Measurements from ENCODE around the gene POU2AF2. TPM values are rescaled to one million over a fixed set of nuclear protein-coding genes. Genes with fewer than 3 reads are reported as not detected.

POU2AF2 gene, protein sequence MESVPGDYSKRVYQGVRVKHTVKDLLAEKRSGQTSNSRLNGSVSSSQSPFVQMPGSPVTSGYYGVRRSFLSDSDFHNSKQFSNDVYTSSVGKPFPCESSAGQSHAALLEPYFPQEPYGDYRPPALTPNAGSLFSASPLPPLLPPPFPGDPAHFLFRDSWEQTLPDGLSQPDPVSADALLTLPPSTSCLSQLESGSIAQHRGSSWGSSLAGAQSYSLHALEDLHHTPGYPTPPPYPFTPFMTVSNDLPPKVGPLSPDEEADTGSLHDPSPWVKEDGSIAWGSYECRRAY
- total RNA-seq, result not detected
- polyA plus RNA-seq (ENCODE audit: insufficient read length in 2 of 2), result not detected
- long read RNA-seq, donor 1, result 0 reads
- long read RNA-seq, donor 2, result 0 reads
- long read RNA-seq, donor 3, result 0 reads
- long read RNA-seq, donor 4, result 0 reads

DNA sequence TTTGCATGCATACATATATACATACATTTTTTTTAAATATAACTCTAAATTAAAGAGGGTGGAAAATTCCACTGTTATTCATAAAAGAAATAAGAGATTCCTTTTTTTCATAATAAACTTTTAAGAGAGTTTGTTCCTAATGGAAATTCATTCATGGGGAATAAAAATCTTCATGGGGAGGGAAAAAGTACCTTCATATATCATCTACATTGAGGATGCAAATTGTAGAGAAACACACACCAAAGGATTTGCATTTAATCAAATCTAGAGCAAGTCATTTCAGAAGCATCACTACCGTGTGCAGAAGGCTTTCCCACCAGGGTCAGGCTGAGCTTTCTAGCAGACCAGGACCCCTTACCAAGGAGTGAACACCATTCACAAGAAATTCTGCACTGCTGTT lies at the start of gene POU2AF2:
Gene POU2AF2, plus strand, starts transcription at position 301 of the 400 bp plus-strand sequence. CDS start 129 bp downstream, outside the sequence.
- Histone ChIP-seq H3K4me3 (ENCODE audit: low read depth, low read length) (no peak within 1 kb of the TSS), H3K4me1 (ENCODE audit: control insufficient read depth, insufficient read depth, low read length) (no peaks in the 10 kb centered on the region), H3K27ac (ENCODE audit: low read depth, low read length) (no peak within 1 kb of the TSS), H3K27me3 (ENCODE audit: control insufficient read depth, insufficient read depth, low read length) (no peaks in the 10 kb centered on the region), H3K36me3 (ENCODE audit: control insufficient read depth, insufficient read depth, low read length) (no peaks in the 10 kb centered on the region), H3K9me3 (ENCODE audit: control insufficient read depth, insufficient read depth, low read length) (no peaks in the 10 kb centered on the region)
- WGBS (ENCODE audit: insufficient coverage), result 100% methylated on average over 1 of the region's 1 CpG
- no peak for DNase-seq (ENCODE audit: low read depth in 4 of 6, low spot score in 6 of 6)

DNA sequence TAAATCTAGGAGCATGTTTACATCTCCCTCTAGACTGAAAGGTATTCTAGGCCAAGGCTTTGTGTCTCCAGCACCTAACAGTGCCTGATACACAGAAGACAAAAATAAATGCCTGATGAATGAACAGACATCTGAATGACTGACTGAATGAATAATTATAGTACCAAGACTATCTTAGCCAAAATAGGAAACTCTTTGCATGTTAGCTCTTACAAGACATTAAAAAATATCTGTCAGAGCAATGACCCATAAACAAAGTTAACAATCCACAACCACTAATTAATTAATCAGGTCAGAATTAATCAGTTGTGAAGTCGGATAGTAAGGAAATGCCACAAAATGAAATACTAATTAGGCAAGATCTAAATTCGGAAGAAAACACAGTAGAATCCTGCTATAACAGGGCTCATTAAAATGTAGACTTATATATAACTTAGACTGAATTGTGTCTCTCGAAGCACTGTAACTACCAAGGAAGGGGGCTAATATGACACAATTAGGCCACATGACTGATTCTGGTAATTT lies 45.5 kb upstream of the POU2AF2 start:
- Histone ChIP-seq H3K27me3 (ENCODE audit: control insufficient read depth, insufficient read depth, low read length) (no peaks in the 10 kb centered on the region), H3K27ac (ENCODE audit: low read depth, low read length) (no peak overlapping the region), H3K4me1 (ENCODE audit: control insufficient read depth, insufficient read depth, low read length) (no peaks in the 10 kb centered on the region), H3K9me3 (ENCODE audit: control insufficient read depth, insufficient read depth, low read length) (no peaks in the 10 kb centered on the region), H3K36me3 (ENCODE audit: control insufficient read depth, insufficient read depth, low read length) (no peaks in the 10 kb centered on the region), H3K4me3 (ENCODE audit: low read depth, low read length) (no peak overlapping the region)
- WGBS (ENCODE audit: insufficient coverage), result no CpG with 5 or more reads among the region's 3 CpGs
- no peak for DNase-seq (ENCODE audit: low read depth in 4 of 6, low spot score in 6 of 6)

DNA sequence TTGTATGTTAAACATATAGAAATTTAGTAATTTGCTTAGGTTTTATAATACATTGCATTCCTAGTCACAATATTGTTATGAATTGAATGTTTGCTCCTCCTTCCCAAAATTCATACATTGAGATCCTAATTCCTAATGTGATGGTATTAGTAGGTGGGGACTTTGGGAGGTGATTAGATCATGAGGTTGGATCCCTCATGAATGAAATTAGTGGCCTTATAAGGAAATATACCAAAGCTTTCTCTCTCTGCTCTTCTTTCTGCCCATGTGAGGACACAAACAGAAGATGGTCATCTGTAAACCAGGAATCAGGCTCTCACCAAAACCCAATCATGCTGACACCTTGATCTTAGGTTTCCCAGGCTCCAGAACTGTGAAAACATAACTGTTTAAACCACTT lies 41.3 kb upstream of the POU2AF2 start:
- DNase-seq (ENCODE audit: low read depth in 4 of 6, low spot score in 6 of 6), result no peak
- no peak overlapping the region for H3K4me3 ChIP-seq (ENCODE audit: low read depth, low read length)
- H3K27me3 ChIP-seq (ENCODE audit: control insufficient read depth, insufficient read depth, low read length), result no peaks in the 10 kb centered on the region
- H3K36me3 ChIP-seq (ENCODE audit: control insufficient read depth, insufficient read depth, low read length), result no peaks in the 10 kb centered on the region
- H3K9me3 ChIP-seq (ENCODE audit: control insufficient read depth, insufficient read depth, low read length), result no peaks in the 10 kb centered on the region
- no peak overlapping the region for H3K27ac ChIP-seq (ENCODE audit: low read depth, low read length)
- no peaks in the 10 kb centered on the region for H3K4me1 ChIP-seq (ENCODE audit: control insufficient read depth, insufficient read depth, low read length)

DNA sequence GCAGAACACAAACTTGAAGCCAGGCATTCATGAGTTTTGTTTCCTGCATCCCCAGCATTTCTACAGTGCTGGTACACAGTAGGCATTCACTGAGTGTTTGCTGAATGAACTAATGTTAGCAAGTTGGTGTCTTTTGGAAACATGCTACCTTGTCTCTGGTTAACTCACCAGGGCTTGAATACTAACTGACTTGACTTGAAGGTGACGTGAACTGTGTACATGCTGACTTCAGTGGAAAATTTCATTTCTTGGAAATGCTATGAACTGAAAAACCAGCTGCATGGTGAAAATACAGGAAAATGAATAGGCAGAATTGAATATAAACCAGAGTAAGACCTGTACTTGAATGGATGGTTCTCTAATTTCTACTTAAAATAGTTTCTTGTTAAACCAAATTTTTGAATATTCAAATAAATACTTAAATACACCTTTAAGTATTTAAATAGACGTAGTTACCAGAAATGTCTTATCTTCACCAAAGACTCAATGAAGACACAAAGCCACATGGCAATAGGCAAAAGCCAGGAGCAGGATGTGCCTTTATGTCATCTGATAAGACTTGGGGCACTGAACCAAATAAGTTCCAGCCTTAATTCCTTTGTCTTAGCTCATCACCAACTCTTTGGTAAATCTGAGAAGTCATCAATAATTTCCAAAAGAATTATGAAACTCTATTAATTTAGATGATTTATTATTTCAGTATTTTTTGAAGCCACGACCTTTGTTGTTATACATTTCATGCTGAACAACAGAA lies 39.7 kb upstream of the POU2AF2 start:
- no peak overlapping the region for H3K27ac ChIP-seq (ENCODE audit: low read depth, low read length)
- no peaks in the 10 kb centered on the region for H3K36me3 ChIP-seq (ENCODE audit: control insufficient read depth, insufficient read depth, low read length)
- 100% methylated on average over 1 of the region's 3 CpGs for WGBS (ENCODE audit: insufficient coverage)
- no peaks in the 10 kb centered on the region for H3K4me1 ChIP-seq (ENCODE audit: control insufficient read depth, insufficient read depth, low read length)
- DNase-seq (ENCODE audit: low read depth in 4 of 6, low spot score in 6 of 6), result no peak
- H3K4me3 ChIP-seq (ENCODE audit: low read depth, low read length), result no peak overlapping the region
- H3K9me3 ChIP-seq (ENCODE audit: control insufficient read depth, insufficient read depth, low read length), result no peaks in the 10 kb centered on the region
- H3K27me3 ChIP-seq (ENCODE audit: control insufficient read depth, insufficient read depth, low read length), result no peaks in the 10 kb centered on the region

DNA sequence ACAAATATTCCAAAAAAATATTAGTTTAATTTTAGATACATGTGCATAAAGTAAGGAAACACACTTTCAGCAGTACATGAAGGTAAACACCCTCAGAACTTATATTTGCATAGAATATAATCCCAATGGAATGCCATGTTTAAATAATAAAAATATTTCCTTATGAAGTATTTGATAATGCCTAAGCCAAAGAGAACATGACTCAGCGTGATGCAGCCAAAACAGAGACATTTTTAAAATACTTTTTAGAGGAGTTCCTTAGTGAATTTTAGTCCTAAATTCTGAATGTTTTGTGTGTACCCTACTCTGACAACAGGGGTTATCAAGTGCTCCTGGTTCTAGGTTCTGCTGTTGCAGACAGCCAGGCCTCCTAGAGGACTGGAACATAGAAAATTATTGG lies 39.1 kb upstream of the POU2AF2 start:
- WGBS (ENCODE audit: insufficient coverage), result no CpG with 5 or more reads among the region's 1 CpG
- no peaks in the 10 kb centered on the region for H3K36me3 ChIP-seq (ENCODE audit: control insufficient read depth, insufficient read depth, low read length)
- DNase-seq (ENCODE audit: low read depth in 4 of 6, low spot score in 6 of 6), result no peak

DNA sequence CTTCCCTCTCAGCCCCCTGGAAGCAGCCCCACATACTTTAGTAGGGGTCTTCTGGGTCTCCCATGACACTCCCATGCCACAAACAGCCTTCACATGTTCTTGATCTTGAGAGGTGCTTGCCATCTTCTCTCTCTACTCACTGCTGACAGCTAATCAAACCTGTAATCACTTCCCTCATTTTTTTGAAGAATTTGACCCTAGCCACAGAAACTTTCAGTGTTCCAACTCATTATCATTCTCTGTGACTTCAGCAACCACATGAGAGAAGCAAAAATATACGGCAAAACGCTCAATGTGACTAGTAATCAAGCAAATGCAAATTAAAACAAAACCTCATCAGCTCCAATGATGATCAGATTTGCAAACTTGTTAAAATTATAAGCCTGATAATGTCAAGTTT lies 38.3 kb upstream of the POU2AF2 start:
- Histone ChIP-seq H3K27me3 (ENCODE audit: control insufficient read depth, insufficient read depth, low read length) (no peaks in the 10 kb centered on the region), H3K27ac (ENCODE audit: low read depth, low read length) (no peak overlapping the region), H3K36me3 (ENCODE audit: control insufficient read depth, insufficient read depth, low read length) (no peaks in the 10 kb centered on the region), H3K4me3 (ENCODE audit: low read depth, low read length) (no peak overlapping the region), H3K9me3 (ENCODE audit: control insufficient read depth, insufficient read depth, low read length) (no peaks in the 10 kb centered on the region), H3K4me1 (ENCODE audit: control insufficient read depth, insufficient read depth, low read length) (no peaks in the 10 kb centered on the region)
- DNase-seq (ENCODE audit: low read depth in 4 of 6, low spot score in 6 of 6), result no peak
- no CpG with 5 or more reads among the region's 2 CpGs for WGBS (ENCODE audit: insufficient coverage)

More for the DNA sequence above, 39.1 kb upstream of the POU2AF2 start:
- no peaks in the 10 kb centered on the region for H3K27me3 ChIP-seq (ENCODE audit: control insufficient read depth, insufficient read depth, low read length)
- no peak overlapping the region for H3K4me3 ChIP-seq (ENCODE audit: low read depth, low read length)
- no peaks in the 10 kb centered on the region for H3K9me3 ChIP-seq (ENCODE audit: control insufficient read depth, insufficient read depth, low read length)
- no peaks in the 10 kb centered on the region for H3K4me1 ChIP-seq (ENCODE audit: control insufficient read depth, insufficient read depth, low read length)
- H3K27ac ChIP-seq (ENCODE audit: low read depth, low read length), result no peak overlapping the region

DNA sequence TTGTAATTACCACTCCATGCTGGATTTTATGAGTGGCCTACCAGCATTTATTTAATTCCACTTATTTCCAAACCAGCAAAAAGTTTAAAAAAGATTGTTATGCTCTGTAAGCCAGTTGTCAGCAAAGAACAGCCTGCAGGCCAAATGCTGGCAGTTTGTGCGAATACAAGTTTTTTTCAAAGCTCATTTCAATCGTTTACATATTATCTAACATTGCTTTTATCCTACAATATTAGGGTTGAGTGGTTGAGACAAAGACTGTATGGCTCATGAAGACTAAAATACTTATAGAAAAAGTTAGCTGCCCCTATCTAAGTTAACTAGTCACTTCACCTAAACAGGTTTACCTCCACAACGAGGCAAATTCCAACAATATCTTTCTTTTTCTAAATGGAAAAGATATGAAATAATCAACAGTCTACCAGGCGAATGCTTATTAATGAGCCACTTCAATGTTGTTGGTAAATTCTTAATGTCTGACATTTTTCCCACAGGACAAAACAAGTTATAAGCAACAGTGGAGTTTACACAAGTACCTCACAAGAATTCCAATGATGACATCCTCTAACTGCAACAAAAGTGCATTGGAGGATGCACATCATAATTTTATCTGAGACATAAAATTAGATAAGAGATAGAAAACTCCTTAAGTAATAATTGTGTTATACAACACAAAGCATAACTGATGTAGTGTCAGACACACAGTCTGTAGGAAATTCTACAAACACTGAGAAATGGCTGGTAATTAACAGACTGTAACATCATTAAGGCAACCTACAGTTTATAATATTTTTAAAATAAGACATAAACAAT lies 35.8 kb upstream of the POU2AF2 start:
- H3K9me3 ChIP-seq (ENCODE audit: control insufficient read depth, insufficient read depth, low read length), result no peaks in the 10 kb centered on the region

DNA sequence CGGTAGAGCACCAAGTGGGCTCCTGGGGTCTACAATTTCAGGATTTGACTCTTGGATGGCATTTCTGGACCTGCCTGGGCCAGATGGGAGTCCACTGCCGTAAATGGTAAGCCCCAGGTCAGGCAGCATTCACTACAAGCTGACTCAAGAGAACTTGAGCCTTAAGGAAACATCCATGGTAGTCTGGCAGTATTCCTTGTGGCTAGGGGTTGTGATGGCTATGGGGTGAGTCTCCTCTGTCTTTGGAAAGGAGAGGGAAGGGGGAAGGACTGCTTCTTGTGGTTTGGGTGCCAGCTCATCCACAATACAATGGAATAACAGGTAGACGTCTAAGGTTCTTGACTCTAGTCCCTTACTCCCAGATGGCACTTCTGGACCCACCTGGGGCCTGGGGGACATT lies 32.3 kb upstream of the POU2AF2 start:
- WGBS (ENCODE audit: insufficient coverage), result 95% methylated on average over 2 of the region's 3 CpGs
- no peak overlapping the region for H3K27ac ChIP-seq (ENCODE audit: low read depth, low read length)
- no peak overlapping the region for H3K4me3 ChIP-seq (ENCODE audit: low read depth, low read length)
- peaks cover 4% of the 10 kb centered on the region for H3K9me3 ChIP-seq (ENCODE audit: control insufficient read depth, insufficient read depth, low read length)
- H3K36me3 ChIP-seq (ENCODE audit: control insufficient read depth, insufficient read depth, low read length), result no peaks in the 10 kb centered on the region
- H3K4me1 ChIP-seq (ENCODE audit: control insufficient read depth, insufficient read depth, low read length), result no peaks in the 10 kb centered on the region
- no peaks in the 10 kb centered on the region for H3K27me3 ChIP-seq (ENCODE audit: control insufficient read depth, insufficient read depth, low read length)
- DNase-seq (ENCODE audit: low read depth in 4 of 6, low spot score in 6 of 6), result no peak

More for the DNA sequence above, 35.8 kb upstream of the POU2AF2 start:
- H3K27ac ChIP-seq (ENCODE audit: low read depth, low read length), result no peak overlapping the region
- no peaks in the 10 kb centered on the region for H3K4me1 ChIP-seq (ENCODE audit: control insufficient read depth, insufficient read depth, low read length)
- H3K4me3 ChIP-seq (ENCODE audit: low read depth, low read length), result no peak overlapping the region
- no peaks in the 10 kb centered on the region for H3K27me3 ChIP-seq (ENCODE audit: control insufficient read depth, insufficient read depth, low read length)
- DNase-seq (ENCODE audit: low read depth in 4 of 6, low spot score in 6 of 6), result no peak
- no peaks in the 10 kb centered on the region for H3K36me3 ChIP-seq (ENCODE audit: control insufficient read depth, insufficient read depth, low read length)
- WGBS (ENCODE audit: insufficient coverage), result no CpG with 5 or more reads among the region's 4 CpGs

DNA sequence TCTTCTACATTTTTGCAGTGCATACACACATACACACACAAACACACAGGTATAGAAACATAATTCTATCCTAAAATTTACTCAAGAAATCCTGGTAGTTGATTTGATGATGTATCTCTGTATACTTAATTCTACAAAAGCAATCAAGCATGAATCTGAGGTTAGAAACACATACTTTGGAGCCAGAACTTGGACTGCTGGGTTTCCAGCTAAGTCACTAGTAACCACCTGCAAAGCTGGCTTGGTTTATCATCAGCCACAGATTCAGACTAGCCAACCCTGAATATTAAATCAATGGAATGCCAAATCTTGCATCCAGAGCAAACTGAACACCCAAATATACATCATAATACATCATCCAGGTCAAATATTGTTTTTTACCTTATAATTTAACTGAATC lies 24.8 kb upstream of the POU2AF2 start:
- Histone ChIP-seq H3K27me3 (ENCODE audit: control insufficient read depth, insufficient read depth, low read length) (no peaks in the 10 kb centered on the region), H3K4me3 (ENCODE audit: low read depth, low read length) (no peak overlapping the region), H3K4me1 (ENCODE audit: control insufficient read depth, insufficient read depth, low read length) (no peaks in the 10 kb centered on the region), H3K27ac (ENCODE audit: low read depth, low read length) (no peak overlapping the region), H3K9me3 (ENCODE audit: control insufficient read depth, insufficient read depth, low read length) (peaks cover 4% of the 10 kb centered on the region), H3K36me3 (ENCODE audit: control insufficient read depth, insufficient read depth, low read length) (no peaks in the 10 kb centered on the region)
- no peak for DNase-seq (ENCODE audit: low read depth in 4 of 6, low spot score in 6 of 6)
